Stimulated activated CD4-positive, alpha-beta T cell treated with anti-CD3 and anti-CD28 coated beads, Interleukin-4, amount 100 ng/mL, for 48 hours (primary cell): ENCODE results near the gene DEFB132.

Experiments
- DNase-seq, 2 donors: peaks; one replicate each; pipeline ENCODE4 v3.0.0-alpha.2; 2020; ENCODE audit warnings: low read depth in 2 of 2

The DEFB132 gene

GRCh38 chr20:297098-297924 is 39.8 kb downstream of the DEFB132 start, which contains the start of gene ZCCHC3:
Gene ZCCHC3 (plus strand): TSS chr20:297570. CDS start chr20:297587, 17 bp downstream.
- peak; percentile 76 to 81 for DNase-seq

GRCh38 chr20:297925-298775 is 40.6 kb downstream of the DEFB132 start:
- peak; percentile 28 to 33 for DNase-seq

GRCh38 chr20:298776-299391 is 41.4 kb downstream of the DEFB132 start:
- DNase-seq: no peak

GRCh38 chr20:300345-300990 is 42.9 kb downstream of the DEFB132 start:
- DNase-seq: no peak

GRCh38 chr20:301886-302848 is 44.6 kb downstream of the DEFB132 start:
- DNase-seq: peak in 1 of 2 donors; percentile 11

GRCh38 chr20:305745-306144 is 48.2 kb downstream of the DEFB132 start:
- DNase-seq: no peak

- no peak for DNase-seq
These were observed 51.0 kb downstream of the DEFB132 start for GRCh38 chr20:308427-309038.

- no peak for DNase-seq
These were observed 51.8 kb downstream of the DEFB132 start for GRCh38 chr20:309306-309840.

- peak; percentile 79 to 87 for DNase-seq
These were observed 52.5 kb downstream of the DEFB132 start for GRCh38 chr20:309841-310644.

- no peak for DNase-seq
These were observed 53.1 kb downstream of the DEFB132 start for GRCh38 chr20:310645-311044.
